ENCODE measurements around the gene DDX39B.
A peak's percentile ranks its signal among the peaks of the same experiment; 100 is the strongest.

The DDX39B gene

GRCh38 chr6:31576897-31577578, 35.2 kb upstream of the DDX39B start:
- TF ChIP-seq SPI1 (IDR thresholded peaks at IDR 0.05; ENCODE audit: borderline replicate concordance, low read depth) (no peak), GABPA (IDR thresholded peaks at IDR 0.05; ENCODE audit: low read depth) (no peak), POLR2AphosphoS5 (IDR thresholded peaks at IDR 0.05; ENCODE audit: low read depth) (peak; percentile 46; the same call in 1 of the 2 replicates)
- TF ChIP-seq, protein P1, sequence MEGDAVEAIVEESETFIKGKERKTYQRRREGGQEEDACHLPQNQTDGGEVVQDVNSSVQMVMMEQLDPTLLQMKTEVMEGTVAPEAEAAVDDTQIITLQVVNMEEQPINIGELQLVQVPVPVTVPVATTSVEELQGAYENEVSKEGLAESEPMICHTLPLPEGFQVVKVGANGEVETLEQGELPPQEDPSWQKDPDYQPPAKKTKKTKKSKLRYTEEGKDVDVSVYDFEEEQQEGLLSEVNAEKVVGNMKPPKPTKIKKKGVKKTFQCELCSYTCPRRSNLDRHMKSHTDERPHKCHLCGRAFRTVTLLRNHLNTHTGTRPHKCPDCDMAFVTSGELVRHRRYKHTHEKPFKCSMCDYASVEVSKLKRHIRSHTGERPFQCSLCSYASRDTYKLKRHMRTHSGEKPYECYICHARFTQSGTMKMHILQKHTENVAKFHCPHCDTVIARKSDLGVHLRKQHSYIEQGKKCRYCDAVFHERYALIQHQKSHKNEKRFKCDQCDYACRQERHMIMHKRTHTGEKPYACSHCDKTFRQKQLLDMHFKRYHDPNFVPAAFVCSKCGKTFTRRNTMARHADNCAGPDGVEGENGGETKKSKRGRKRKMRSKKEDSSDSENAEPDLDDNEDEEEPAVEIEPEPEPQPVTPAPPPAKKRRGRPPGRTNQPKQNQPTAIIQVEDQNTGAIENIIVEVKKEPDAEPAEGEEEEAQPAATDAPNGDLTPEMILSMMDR (IDR thresholded peaks at IDR 0.05; ENCODE audit: insufficient read depth, low read length), result no peak
- TF ChIP-seq, protein P2, sequence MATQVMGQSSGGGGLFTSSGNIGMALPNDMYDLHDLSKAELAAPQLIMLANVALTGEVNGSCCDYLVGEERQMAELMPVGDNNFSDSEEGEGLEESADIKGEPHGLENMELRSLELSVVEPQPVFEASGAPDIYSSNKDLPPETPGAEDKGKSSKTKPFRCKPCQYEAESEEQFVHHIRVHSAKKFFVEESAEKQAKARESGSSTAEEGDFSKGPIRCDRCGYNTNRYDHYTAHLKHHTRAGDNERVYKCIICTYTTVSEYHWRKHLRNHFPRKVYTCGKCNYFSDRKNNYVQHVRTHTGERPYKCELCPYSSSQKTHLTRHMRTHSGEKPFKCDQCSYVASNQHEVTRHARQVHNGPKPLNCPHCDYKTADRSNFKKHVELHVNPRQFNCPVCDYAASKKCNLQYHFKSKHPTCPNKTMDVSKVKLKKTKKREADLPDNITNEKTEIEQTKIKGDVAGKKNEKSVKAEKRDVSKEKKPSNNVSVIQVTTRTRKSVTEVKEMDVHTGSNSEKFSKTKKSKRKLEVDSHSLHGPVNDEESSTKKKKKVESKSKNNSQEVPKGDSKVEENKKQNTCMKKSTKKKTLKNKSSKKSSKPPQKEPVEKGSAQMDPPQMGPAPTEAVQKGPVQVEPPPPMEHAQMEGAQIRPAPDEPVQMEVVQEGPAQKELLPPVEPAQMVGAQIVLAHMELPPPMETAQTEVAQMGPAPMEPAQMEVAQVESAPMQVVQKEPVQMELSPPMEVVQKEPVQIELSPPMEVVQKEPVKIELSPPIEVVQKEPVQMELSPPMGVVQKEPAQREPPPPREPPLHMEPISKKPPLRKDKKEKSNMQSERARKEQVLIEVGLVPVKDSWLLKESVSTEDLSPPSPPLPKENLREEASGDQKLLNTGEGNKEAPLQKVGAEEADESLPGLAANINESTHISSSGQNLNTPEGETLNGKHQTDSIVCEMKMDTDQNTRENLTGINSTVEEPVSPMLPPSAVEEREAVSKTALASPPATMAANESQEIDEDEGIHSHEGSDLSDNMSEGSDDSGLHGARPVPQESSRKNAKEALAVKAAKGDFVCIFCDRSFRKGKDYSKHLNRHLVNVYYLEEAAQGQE (IDR thresholded peaks at IDR 0.05; ENCODE audit: insufficient replicate concordance, low read depth), result no peak
- DNase-seq (ENCODE audit: low read depth in 1 of 2, low spot score in 1 of 2), result peak in 1 of 2 experiments; percentile 81
- Histone ChIP-seq H3K27ac (replicated peaks) (no peak overlapping the region; the same call in 1 of the 2 replicates), H3K4me3 (replicated peaks; ENCODE audit: insufficient read depth, low read length) (peak overlapping the region; percentile 79), H3K27me3 (ENCODE audit: insufficient read depth, poor library complexity, severe bottlenecking) (no peaks in the 10 kb centered on the region)

DNA sequence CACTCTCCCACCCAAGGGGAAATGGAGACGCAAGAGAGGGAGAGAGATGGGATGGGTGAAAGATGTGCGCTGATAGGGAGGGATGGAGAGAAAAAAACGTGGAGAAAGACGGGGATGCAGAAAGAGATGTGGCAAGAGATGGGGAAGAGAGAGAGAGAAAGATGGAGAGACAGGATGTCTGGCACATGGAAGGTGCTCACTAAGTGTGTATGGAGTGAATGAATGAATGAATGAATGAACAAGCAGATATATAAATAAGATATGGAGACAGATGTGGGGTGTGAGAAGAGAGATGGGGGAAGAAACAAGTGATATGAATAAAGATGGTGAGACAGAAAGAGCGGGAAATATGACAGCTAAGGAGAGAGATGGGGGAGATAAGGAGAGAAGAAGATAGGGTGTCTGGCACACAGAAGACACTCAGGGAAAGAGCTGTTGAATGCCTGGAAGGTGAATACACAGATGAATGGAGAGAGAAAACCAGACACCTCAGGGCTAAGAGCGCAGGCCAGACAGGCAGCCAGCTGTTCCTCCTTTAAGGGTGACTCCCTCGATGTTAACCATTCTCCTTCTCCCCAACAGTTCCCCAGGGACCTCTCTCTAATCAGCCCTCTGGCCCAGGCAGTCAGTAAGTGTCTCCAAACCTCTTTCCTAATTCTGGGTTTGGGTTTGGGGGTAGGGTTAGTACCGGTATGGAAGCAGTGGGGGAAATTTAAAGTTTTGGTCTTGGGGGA, 34.3 kb upstream of the DDX39B start:
- TF ChIP-seq GABPA (IDR thresholded peaks at IDR 0.05; ENCODE audit: low read depth) (no peak), SPI1 (IDR thresholded peaks at IDR 0.05; ENCODE audit: borderline replicate concordance, low read depth) (no peak), POLR2AphosphoS5 (IDR thresholded peaks at IDR 0.05; ENCODE audit: low read depth) (no peak)
- TF ChIP-seq, protein P2 (IDR thresholded peaks at IDR 0.05; ENCODE audit: insufficient replicate concordance, low read depth), result no peak
- TF ChIP-seq, protein P1 (IDR thresholded peaks at IDR 0.05; ENCODE audit: insufficient read depth, low read length), result no peak

DNA sequence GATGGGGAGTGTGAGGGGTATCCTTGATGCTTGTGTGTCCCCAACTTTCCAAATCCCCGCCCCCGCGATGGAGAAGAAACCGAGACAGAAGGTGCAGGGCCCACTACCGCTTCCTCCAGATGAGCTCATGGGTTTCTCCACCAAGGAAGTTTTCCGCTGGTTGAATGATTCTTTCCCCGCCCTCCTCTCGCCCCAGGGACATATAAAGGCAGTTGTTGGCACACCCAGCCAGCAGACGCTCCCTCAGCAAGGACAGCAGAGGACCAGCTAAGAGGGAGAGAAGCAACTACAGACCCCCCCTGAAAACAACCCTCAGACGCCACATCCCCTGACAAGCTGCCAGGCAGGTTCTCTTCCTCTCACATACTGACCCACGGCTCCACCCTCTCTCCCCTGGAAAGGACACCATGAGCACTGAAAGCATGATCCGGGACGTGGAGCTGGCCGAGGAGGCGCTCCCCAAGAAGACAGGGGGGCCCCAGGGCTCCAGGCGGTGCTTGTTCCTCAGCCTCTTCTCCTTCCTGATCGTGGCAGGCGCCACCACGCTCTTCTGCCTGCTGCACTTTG, 33.6 kb upstream of the DDX39B start, which contains the start of gene TNF:
TNF (plus strand) TSS at position 231 of the 567 bp plus-strand sequence; CDS start at position 408, 177 bp downstream.
- DNase-seq (ENCODE audit: low read depth in 1 of 2, low spot score in 1 of 2), result peak; percentile 91 to 98
- Histone ChIP-seq H3K4me3 (replicated peaks; ENCODE audit: insufficient read depth, low read length) (peak within 1 kb of the TSS; percentile 79), H3K27me3 (ENCODE audit: insufficient read depth, poor library complexity, severe bottlenecking) (no peaks in the 10 kb centered on the region), H3K27ac (replicated peaks) (peak within 1 kb of the TSS; percentile 66)
- TF ChIP-seq SPI1 (IDR thresholded peaks at IDR 0.05; ENCODE audit: borderline replicate concordance, low read depth), result peak; percentile 22; the same call in 1 of the 2 replicates
- TF ChIP-seq, protein P1 (IDR thresholded peaks at IDR 0.05; ENCODE audit: insufficient read depth, low read length), result no peak
- TF ChIP-seq, protein P2 (IDR thresholded peaks at IDR 0.05; ENCODE audit: insufficient replicate concordance, low read depth), result peak; percentile 43
- peak; percentile 98 for TF ChIP-seq POLR2AphosphoS5 (IDR thresholded peaks at IDR 0.05; ENCODE audit: low read depth)
- TF ChIP-seq GABPA (IDR thresholded peaks at IDR 0.05; ENCODE audit: low read depth), result no peak

More for the DNA sequence above, 34.3 kb upstream of the DDX39B start:
- Histone ChIP-seq H3K4me3 (replicated peaks; ENCODE audit: insufficient read depth, low read length) (peak overlapping the region; percentile 79), H3K27ac (replicated peaks) (peak overlapping the region; percentile 66), H3K27me3 (ENCODE audit: insufficient read depth, poor library complexity, severe bottlenecking) (no peaks in the 10 kb centered on the region)
- DNase-seq (ENCODE audit: low read depth in 1 of 2, low spot score in 1 of 2), result peak; percentile 44 to 72
